ENCODE results near the gene SKP1. TPM values are rescaled to one million over a fixed set of nuclear protein-coding genes. Genes with fewer than 3 reads are reported as not detected.
A peak's percentile ranks its signal among the peaks of the same experiment; 100 is the strongest.

SKP1 gene
- total RNA-seq, 1 experiment from 2014 or later: 220 TPM

DNA sequence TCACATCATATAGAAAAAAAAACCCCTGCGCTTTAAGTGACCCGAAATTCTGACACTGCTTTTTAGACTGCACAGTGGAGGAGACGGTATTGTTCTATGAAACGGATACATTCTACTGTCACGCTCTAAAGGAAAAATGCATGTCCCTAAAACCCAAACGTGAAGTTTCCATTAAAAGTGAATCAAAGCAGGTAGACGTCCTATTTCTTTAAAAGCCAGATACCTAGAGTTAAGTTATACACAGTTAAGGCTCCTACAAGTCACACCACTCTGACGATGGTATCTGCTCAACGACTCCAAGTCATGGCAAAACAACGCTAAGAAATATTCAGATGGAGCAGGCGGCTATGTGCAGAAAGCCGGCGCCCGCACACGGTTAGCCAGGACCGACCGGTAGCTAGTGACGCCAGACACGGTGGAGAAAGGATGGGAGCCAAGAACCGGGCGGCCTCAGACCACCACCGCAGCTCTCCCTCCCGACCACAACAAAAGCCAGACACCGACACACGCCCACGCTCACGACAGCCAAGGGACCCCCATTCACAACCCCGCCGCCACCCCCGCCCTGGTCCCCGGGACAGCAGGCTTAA lies 734 bp downstream of the SKP1 start:
- CTCF ChIA-PET: no interaction called here
- BruUV-seq (replicated peaks): TSS peak; percentile 48
- intact Hi-C loops (cut with micrococcal nuclease): loop anchor here (2.0 kb wide), 1 partner anchor 49 kb away; no protein-coding TSS in a partner anchor

GRCh38 chr5:134174841-134175839 lies 1.6 kb downstream of the SKP1 start:
- H3K9me3 ChIP-seq (ENCODE audit: low read length): no peaks in the 10 kb centered on the region
- H2AFZ ChIP-seq (ENCODE audit: low read length): no peak overlapping the region
- H4K20me1 ChIP-seq (ENCODE audit: low read length): peaks cover 46% of the 10 kb centered on the region
- H3K9ac ChIP-seq (ENCODE audit: low read length): peak overlapping the region; percentile 100
- ATAC-seq (peak; percentile 17; the same call in 1 of the 2 replicates), DNase-seq (peak; percentile 51)
- H3K4me1 ChIP-seq (ENCODE audit: insufficient read depth, low read length): peaks cover 16% of the 10 kb centered on the region
- H3F3A ChIP-seq (ENCODE audit: low read length, unreplicated experiment): no peaks in the 10 kb centered on the region
- intact Hi-C loops (cut with micrococcal nuclease): no loop called here
- peaks cover 68% of the 10 kb centered on the region for H3K79me2 ChIP-seq (ENCODE audit: low read length)
- no peaks in the 10 kb centered on the region for H3K27me3 ChIP-seq (ENCODE audit: low read length)
- peak overlapping the region; percentile 94 for H3K4me3 ChIP-seq (ENCODE audit: low read length)
- no peak for TF ChIP-seq EZH2phosphoT487 (IDR thresholded peaks at IDR 0.05; ENCODE audit: borderline replicate concordance, low read length)
- no peak for TF ChIP-seq EZH2 (IDR thresholded peaks at IDR 0.05; ENCODE audit: low read length, unreplicated experiment)
- TF ChIP-seq CTCF (conservative IDR thresholded peaks at IDR 0.05; ENCODE audit: low read depth, low read length): no peak
- peaks cover 29% of the 10 kb centered on the region for H3K36me3 ChIP-seq (ENCODE audit: low read depth, low read length)
- BruUV-seq (replicated peaks): no TSS peak
- H3K9me2 ChIP-seq (replicated peaks; ENCODE audit: low read length): no peaks in the 10 kb centered on the region
- H3K4me2 ChIP-seq (ENCODE audit: low read length): peak overlapping the region; percentile 89
- ChIA-PET POLR2A (ENCODE audit: unreplicated experiment) (no interaction called here), CTCF (no interaction called here)
- peak overlapping the region; percentile 9 for H3K27ac ChIP-seq (ENCODE audit: low read length)

More for the DNA sequence above, 734 bp downstream of the SKP1 start:
- H2AFZ ChIP-seq (ENCODE audit: low read length): no peak overlapping the region
- peaks cover 20% of the 10 kb centered on the region; the same call in 1 of the 2 replicates for H3K36me3 ChIP-seq (ENCODE audit: low read depth, low read length)
- peaks cover 60% of the 10 kb centered on the region for H3K79me2 ChIP-seq (ENCODE audit: low read length)
- peaks cover 40% of the 10 kb centered on the region for H4K20me1 ChIP-seq (ENCODE audit: low read length)
- no peaks in the 10 kb centered on the region for H3K9me3 ChIP-seq (ENCODE audit: low read length)
- H3K4me3 ChIP-seq (ENCODE audit: low read length): peak overlapping the region; percentile 94
- H3K9ac ChIP-seq (ENCODE audit: low read length): peak overlapping the region; percentile 100
- POLR2A ChIA-PET (ENCODE audit: unreplicated experiment): interaction anchor here (0.5 to 0.6 kb wide), 2 partner anchors 50 to 79 kb away, joined by 3 to 6 read pairs; partner anchors contain the start of gene PPP2CA
- peaks cover 16% of the 10 kb centered on the region for H3K4me1 ChIP-seq (ENCODE audit: insufficient read depth, low read length)
- peak overlapping the region; percentile 89 for H3K4me2 ChIP-seq (ENCODE audit: low read length)
- TF ChIP-seq CTCF (conservative IDR thresholded peaks at IDR 0.05; ENCODE audit: low read depth, low read length) (no peak), EZH2 (IDR thresholded peaks at IDR 0.05; ENCODE audit: low read length, unreplicated experiment) (no peak), EZH2phosphoT487 (IDR thresholded peaks at IDR 0.05; ENCODE audit: borderline replicate concordance, low read length) (no peak)
- no peaks in the 10 kb centered on the region for H3K9me2 ChIP-seq (replicated peaks; ENCODE audit: low read length)
- peak overlapping the region; percentile 92 for H3K27ac ChIP-seq (ENCODE audit: low read length)
- no peaks in the 10 kb centered on the region for H3K27me3 ChIP-seq (ENCODE audit: low read length)
- H3F3A ChIP-seq (ENCODE audit: low read length, unreplicated experiment): no peaks in the 10 kb centered on the region
- ATAC-seq (peak; percentile 2; the same call in 1 of the 2 replicates), DNase-seq (no peak)

All from PC-3 (cell line).